Sigmoid colon (tissue), 7 donors: ENCODE measurements around the gene KRTAP12-4. TPM values are rescaled to one million over a fixed set of nuclear protein-coding genes. Genes with fewer than 3 reads are reported as not detected.
"Not testable (repeated sequence)": the region's sequence is repeated elsewhere in the genome, so short reads cannot be mapped to it uniquely, and the experiment has no call there.

ENCODE experiments used
- DNase-seq: peaks from one replicate; pipeline ENCODE4 v3.0.0-alpha.2; 2019
- H3K27ac ChIP-seq, 4 donors: fragments of 200-600 bp; sonication (generic); one replicate each; pipeline ENCODE4 v1.5.1; 2016 to 2019; ENCODE audit warnings: mild to moderate bottlenecking in 1 of 4
- H3K27me3 ChIP-seq, 3 donors: fragments of 200-600 bp; sonication (generic); one replicate each; pipeline ENCODE4 v1.5.1; 2019; ENCODE audit warnings: mild to moderate bottlenecking in 1 of 3
- H3K36me3 ChIP-seq, 4 donors: fragments of 200-600 bp; sonication (generic); one replicate each; pipeline ENCODE4 v1.5.1; 2016 to 2019
- H3K4me1 ChIP-seq, 4 donors: fragments of 200-600 bp; sonication (generic); one replicate each; pipeline ENCODE4 v1.5.1; 2017 to 2019
- H3K4me3 ChIP-seq, 4 donors: fragments of 200-600 bp; sonication (generic); one replicate each; pipeline ENCODE4 v1.5.1; 2017 to 2019; ENCODE audit warnings: mild to moderate bottlenecking in 2 of 4, moderate library complexity in 1 of 4
- H3K9me3 ChIP-seq, 4 donors: fragments of 200-600 bp in 3 of 4; sonication (generic) in 3 of 4; one replicate each; pipeline versions ENCODE4 v1.5.1 to v1.6.1; 2013 to 2019
- CTCF ChIP-seq, 4 experiments: fragments of 450-650 bp in 3 of 4; fragments of 200-600 bp in 1 of 4; IDR thresholded peaks; one replicate each; pipeline ENCODE4 v1.5.1; 2016 to 2019; ENCODE audit warnings: antibody characterized with exemption in 4 of 4, mild to moderate bottlenecking in 3 of 4, moderate library complexity in 2 of 4
- EP300 ChIP-seq, 4 donors: sonication (generic); formaldehyde crosslinking; IDR thresholded peaks; one replicate each; pipeline ENCODE4 v1.6.1; 2017; ENCODE audit warnings: antibody characterized with exemption in 4 of 4
- POLR2A ChIP-seq, 2 donors: fragments of 450-650 bp; IDR thresholded peaks; one replicate each; pipeline ENCODE4 v1.6.1; 2016; ENCODE audit warnings: antibody characterized with exemption in 2 of 2, mild to moderate bottlenecking in 2 of 2, moderate library complexity in 2 of 2
- POLR2AphosphoS5 ChIP-seq, 4 donors: sonication (generic); formaldehyde crosslinking; IDR thresholded peaks; one replicate each; pipeline ENCODE4 v1.6.1; 2017; ENCODE audit warnings: antibody characterized with exemption in 4 of 4
- WGBS, 2 donors: extraction: QIAGEN DNeasy Blood & Tissue Kit; methylation state at CpG; one replicate each; pipeline ENCODE4 v1.1.7; 2013; 5-methylcytosine and 5-hydroxymethylcytosine counted together
- intact Hi-C: fragments of 100-400 bp; cut with DNase I; formaldehyde crosslinking; loops from one replicate; pipeline ENCODE4 v1.15.1; 2023
- polyA plus RNA-seq, 3 donors: library from polyadenylated mRNA; stranded (reverse); fragments of 200-250 nt; gene quantifications; one replicate each; pipeline ENCODE4 v1.2.3, GENCODE V29; 2013
- total RNA-seq, 4 donors: library from RNA; depleted of rRNA; stranded (reverse); fragments of >200 nt; gene quantifications; one replicate each; pipeline ENCODE4 v1.1.0, GENCODE V29; 2016
- donor health status: healthy with polysubstance abuse.
- donor health status: Bipolar disorder and iron deficiency.
- donor health status: healthy.

The KRTAP12-4 gene
- total and polyA plus RNA-seq, 7 donors, result not detected

- Histone ChIP-seq H3K9me3 (no peaks in the 10 kb centered on the region), H3K4me3 (no peak overlapping the region), H3K27ac (no peak overlapping the region), H3K4me1 (no peaks in the 10 kb centered on the region), H3K27me3 (peaks cover 0 to 14% (median 10%) of the 10 kb centered on the region in 3 donors), H3K36me3 (no peaks in the 10 kb centered on the region)
- DNase-seq, result no peak
- WGBS, 2 donors, result 88% methylated on average over 18 of the region's 18 CpGs
- intact Hi-C loops, result no loop called here
- TF ChIP-seq POLR2A (IDR thresholded peaks at IDR 0.05) (no peak), POLR2AphosphoS5 (IDR thresholded peaks at IDR 0.05) (no peak), EP300 (IDR thresholded peaks at IDR 0.05) (no peak), CTCF (IDR thresholded peaks at IDR 0.05) (no peak)
Measured at GRCh38 chr21:44649521-44650100, 4.8 kb downstream of the KRTAP12-4 start.

- TF ChIP-seq POLR2AphosphoS5 (IDR thresholded peaks at IDR 0.05) (no peak), POLR2A (IDR thresholded peaks at IDR 0.05) (no peak), CTCF (IDR thresholded peaks at IDR 0.05) (no peak), EP300 (IDR thresholded peaks at IDR 0.05) (no peak)
- no peaks in the 10 kb centered on the region for H3K36me3 ChIP-seq
- peaks cover 0 to 14% (median 10%) of the 10 kb centered on the region in 3 donors for H3K27me3 ChIP-seq
- peaks cover 0 to 4% (median 1%) of the 10 kb centered on the region in 4 donors for H3K9me3 ChIP-seq
- DNase-seq, result no peak
- H3K4me1 ChIP-seq, result no peaks in the 10 kb centered on the region
- 77 to 80% methylated on average over 33 of the region's 33 CpGs for WGBS, 2 donors
- no peak overlapping the region for H3K4me3 ChIP-seq
- intact Hi-C loops, result no loop called here
- no peak overlapping the region for H3K27ac ChIP-seq
Measured at GRCh38 chr21:44648557-44649311, 5.7 kb downstream of the KRTAP12-4 start.

GRCh38 chr21:44647222-44647552 lies 7.3 kb downstream of the KRTAP12-4 start:
- H3K4me3 ChIP-seq, result no peak overlapping the region
- DNase-seq, result no peak
- no peaks in the 10 kb centered on the region for H3K36me3 ChIP-seq
- H3K9me3 ChIP-seq, result peaks cover 0 to 4% (median 1%) of the 10 kb centered on the region in 4 donors
- intact Hi-C loops, result no loop called here
- WGBS, 2 donors, result 67 to 69% methylated on average over 8 of the region's 8 CpGs
- H3K27me3 ChIP-seq, result peaks cover 0 to 14% (median 10%) of the 10 kb centered on the region in 3 donors
- no peak for TF ChIP-seq CTCF (IDR thresholded peaks at IDR 0.05)
- H3K27ac ChIP-seq, result no peak overlapping the region
- H3K4me1 ChIP-seq, result no peaks in the 10 kb centered on the region

- H3K27ac ChIP-seq, H3K36me3 ChIP-seq, intact Hi-C loops, H3K4me3 ChIP-seq, H3K9me3 ChIP-seq, DNase-seq, H3K4me1 ChIP-seq: not testable (repeated sequence)
- 73 to 78% methylated on average over 21 of the region's 21 CpGs for WGBS, 2 donors
- H3K27me3 ChIP-seq, result peaks cover 0 to 14% (median 10%) of the 10 kb centered on the region in 3 donors
Measured at GRCh38 chr21:44646366-44647221, 7.9 kb downstream of the KRTAP12-4 start, which contains the start of gene KRTAP10-11. KRTAP10-11 (plus strand) TSS chr21:44646414; CDS start chr21:44646459, 45 bp downstream.

GRCh38 chr21:44644878-44645277 lies 9.6 kb downstream of the KRTAP12-4 start:
- H3K27ac ChIP-seq, result no peak overlapping the region
- no peak overlapping the region for H3K4me3 ChIP-seq
- H3K9me3 ChIP-seq, result peaks cover 0 to 6% (median 1%) of the 10 kb centered on the region in 4 donors
- no peak for TF ChIP-seq CTCF (IDR thresholded peaks at IDR 0.05)
- H3K36me3 ChIP-seq, result no peaks in the 10 kb centered on the region
- 44 to 50% methylated on average over 2 of the region's 2 CpGs for WGBS, 2 donors
- no peak for DNase-seq
- intact Hi-C loops, result no loop called here
- peaks cover 0 to 21% (median 10%) of the 10 kb centered on the region in 3 donors for H3K27me3 ChIP-seq
- no peaks in the 10 kb centered on the region for H3K4me1 ChIP-seq
